GM23338 (cell line): ENCODE results near the gene RXRG. TPM values are rescaled to one million over a fixed set of nuclear protein-coding genes. Genes with fewer than 3 reads are reported as not detected.

Experiments
- ATAC-seq: fragments of 200-7000 bp; cut with Tn5 transposase; 3 replicates; pipeline ENCODE4 v1.9.1; 2020
- DNase-seq: peaks from one replicate; pipeline ENCODE4 v3.0.0-alpha.2; 2015; ENCODE audit warnings: low spot score
- H2AFZ ChIP-seq: fragments of 200-600 bp; sonication (generic); 2 replicates; pipeline ENCODE4 v1.8.0; 2016; ENCODE audit warnings: antibody characterized with exemption, mild to moderate bottlenecking, moderate library complexity
- H3F3A ChIP-seq: fragments of 200-600 bp; sonication (generic); replicated peaks from 2 replicates; pipeline ENCODE4 v1.8.0; 2017; ENCODE audit warnings: antibody characterized with exemption, mixed run types, low read depth
- H3K27ac ChIP-seq: fragments of 200-600 bp; sonication (generic); 2 replicates; pipeline ENCODE4 v1.6.1; 2016; ENCODE audit warnings: low read depth
- H3K27me3 ChIP-seq: fragments of 200-600 bp; sonication (generic); 2 replicates; pipeline ENCODE4 v1.8.0; 2016; ENCODE audit warnings: mild to moderate bottlenecking, mixed run types, moderate library complexity; ENCODE audit not compliant: insufficient read depth
- H3K36me3 ChIP-seq: fragments of 200-600 bp; sonication (generic); 2 replicates; pipeline ENCODE4 v1.8.0; 2016; ENCODE audit warnings: mild to moderate bottlenecking; ENCODE audit not compliant: insufficient read depth
- H3K4me1 ChIP-seq: fragments of 200-600 bp; sonication (generic); 2 replicates; pipeline ENCODE4 v1.8.0; 2016; ENCODE audit warnings: mild to moderate bottlenecking, moderate library complexity; ENCODE audit not compliant: insufficient read depth
- H3K4me2 ChIP-seq: fragments of 200-600 bp; sonication (generic); 2 replicates; pipeline ENCODE4 v1.7.1; 2017; ENCODE audit warnings: mixed run types
- H3K4me3 ChIP-seq: fragments of 200-600 bp; sonication (generic); 2 replicates; pipeline ENCODE4 v1.6.1; 2016; ENCODE audit warnings: mixed run types
- H3K79me2 ChIP-seq: fragments of 200-600 bp; sonication (generic); replicated peaks from 2 replicates; pipeline ENCODE4 v1.8.0; 2017; ENCODE audit warnings: mild to moderate bottlenecking; ENCODE audit not compliant: insufficient read depth
- H3K9me2 ChIP-seq: fragments of 200-600 bp; sonication (generic); 2 replicates; pipeline ENCODE4 v1.8.0; 2017; ENCODE audit not compliant: insufficient read depth
- H4K20me1 ChIP-seq: fragments of 200-600 bp; sonication (generic); replicated peaks from 2 replicates; pipeline ENCODE4 v1.8.0; 2017; ENCODE audit warnings: mild to moderate bottlenecking; ENCODE audit not compliant: insufficient read depth
- H3K27ac Mint-ChIP-seq: 2 replicates; pipeline ENCODE4 v1.8.0; 2020; ENCODE audit warnings: inconsistent platforms, mild to moderate bottlenecking, moderate library complexity, mixed read lengths
- H3K27me3 Mint-ChIP-seq: 3 replicates; pipeline ENCODE4 v1.8.0; 2022; ENCODE audit warnings: low read depth, mild to moderate bottlenecking, moderate library complexity, mixed read lengths, inconsistent platforms; ENCODE audit not compliant: insufficient read depth, poor library complexity
- H3K36me3 Mint-ChIP-seq: 3 replicates; pipeline ENCODE4 v1.8.0; 2021; ENCODE audit warnings: low read depth, mild to moderate bottlenecking, inconsistent platforms, moderate library complexity, mixed read lengths
- H3K4me1 Mint-ChIP-seq: 3 replicates; pipeline ENCODE4 v1.8.0; 2020; ENCODE audit warnings: mild to moderate bottlenecking, inconsistent platforms, mixed read lengths
- H3K4me3 Mint-ChIP-seq: 3 replicates; pipeline ENCODE4 v1.8.0; 2021; ENCODE audit warnings: moderate library complexity, mild to moderate bottlenecking, inconsistent platforms, mixed read lengths
- H3K9me3 Mint-ChIP-seq: 3 replicates; pipeline ENCODE4 v1.8.0; 2020; ENCODE audit warnings: moderate library complexity, mild to moderate bottlenecking, inconsistent platforms, mixed read lengths
- CREB1 ChIP-seq: fragments of 250-450 bp; sonication (Bioruptor Pico); IDR thresholded peaks from 2 replicates; pipeline ENCODE4 v1.5.0; 2020; ENCODE audit warnings: low read depth, mild to moderate bottlenecking, moderate library complexity
- CTCF ChIP-seq, 2 experiments: fragments of 200-600 bp in 1 of 2; sonication (generic) in 1 of 2; conservative IDR thresholded peaks; 2 replicates each; pipeline versions ENCODE4 v1.5.1 to v1.6.1; 2016 to 2017; ENCODE audit warnings: antibody characterized with exemption in 2 of 2, low read depth in 2 of 2, mild to moderate bottlenecking in 2 of 2, moderate library complexity in 1 of 2
- EZH2 ChIP-seq: fragments of 200-600 bp; sonication (generic); IDR thresholded peaks from one replicate; pipeline ENCODE4 v1.8.0; 2017; ENCODE audit warnings: antibody characterized with exemption, mild to moderate bottlenecking, low read depth; ENCODE audit not compliant: unreplicated experiment
- EZH2phosphoT487 ChIP-seq: fragments of 200-600 bp; sonication (generic); IDR thresholded peaks from one replicate; pipeline ENCODE4 v1.8.1; 2018; ENCODE audit warnings: antibody characterized with exemption; ENCODE audit not compliant: unreplicated experiment
- JUNB ChIP-seq: IDR thresholded peaks from one replicate; pipeline ENCODE4 v1.6.1; 2016; ENCODE audit warnings: antibody characterized with exemption; ENCODE audit not compliant: unreplicated experiment
- NANOG ChIP-seq: IDR thresholded peaks from 2 replicates; pipeline ENCODE4 v1.6.1; 2016; ENCODE audit warnings: antibody characterized with exemption, borderline replicate concordance
- POLR2AphosphoS5 ChIP-seq: IDR thresholded peaks from 2 replicates; pipeline ENCODE4 v1.6.1; 2016; ENCODE audit warnings: antibody characterized with exemption, low read depth
- ZNF114 ChIP-seq: fragments of 250-450 bp; sonication (Bioruptor Pico); IDR thresholded peaks from 2 replicates; pipeline ENCODE4 v1.5.0; 2020; ENCODE audit warnings: mild to moderate bottlenecking, moderate library complexity
- ZNF331 ChIP-seq: fragments of 250-450 bp; sonication (Bioruptor Pico); IDR thresholded peaks from 2 replicates; pipeline ENCODE4 v1.5.0; 2020; ENCODE audit warnings: low read depth, mild to moderate bottlenecking, moderate library complexity
- polyA plus RNA-seq: library from polyadenylated mRNA; unstranded; fragments of >200 nt; fragmentation: Nextera tagmentation; extraction: Ambion mirVana; gene quantifications from 2 replicates; pipeline ENCODE4 v1.2.1, GENCODE V29; 2016
- total RNA-seq: library from RNA; depleted of rRNA; stranded (reverse); fragments of >200 nt; shearing (Covaris generic); gene quantifications from 2 replicates; pipeline ENCODE4 v1.2.3, GENCODE V29; 2014
- TF ChIP-seq, protein P1 (sequence below): IDR thresholded peaks from one replicate; pipeline ENCODE4 v1.6.1; 2018; ENCODE audit warnings: antibody characterized with exemption; ENCODE audit not compliant: unreplicated experiment
- TF ChIP-seq, protein P2 (sequence below): IDR thresholded peaks from 2 replicates; pipeline ENCODE4 v1.6.1; 2016; ENCODE audit warnings: antibody characterized with exemption

RXRG gene
- total and polyA plus RNA-seq, 2 experiments from 2014 or later, result not detected

DNA sequence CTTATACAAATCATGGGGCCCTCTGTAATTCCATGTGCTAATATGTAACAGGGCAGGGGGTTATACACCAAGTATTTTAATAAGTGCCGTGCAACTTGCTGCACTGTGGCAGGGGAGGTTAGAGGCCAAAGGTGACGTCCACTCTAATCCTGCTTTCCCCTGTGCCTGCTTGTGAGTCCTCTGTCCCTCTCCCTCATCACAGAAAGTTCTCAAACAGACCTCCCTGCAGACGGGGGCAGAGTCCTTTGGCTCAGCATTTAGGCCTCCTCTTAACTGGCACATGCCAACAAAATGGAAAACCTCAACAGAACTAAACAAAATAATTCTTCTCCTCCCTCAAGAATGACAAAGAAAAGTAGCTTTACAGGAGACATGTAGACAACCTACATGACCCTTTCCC is 2.9 kb downstream of the RXRG start:
- no peaks in the 10 kb centered on the region for H3F3A ChIP-seq
- no peaks in the 10 kb centered on the region for H3K79me2 ChIP-seq
- H3K4me1 ChIP-seq, result peaks cover 36% of the 10 kb centered on the region
- peaks cover 9% of the 10 kb centered on the region for H3K27me3 Mint-ChIP-seq
- peaks cover 77% of the 10 kb centered on the region for H3K27me3 ChIP-seq
- no peak overlapping the region for H2AFZ ChIP-seq
- no peak overlapping the region for H3K27ac ChIP-seq
- no peaks in the 10 kb centered on the region for H3K9me2 ChIP-seq
- H3K4me3 Mint-ChIP-seq, result no peak overlapping the region
- H3K36me3 Mint-ChIP-seq, result no peaks in the 10 kb centered on the region
- H3K27ac Mint-ChIP-seq, result no peak overlapping the region
- H3K36me3 ChIP-seq, result no peaks in the 10 kb centered on the region
- peaks cover 7% of the 10 kb centered on the region for H3K4me1 Mint-ChIP-seq
- no peak for ATAC-seq
- H3K9me3 Mint-ChIP-seq, result no peaks in the 10 kb centered on the region
- no peak for DNase-seq
- H3K4me2 ChIP-seq, result no peak overlapping the region
- no peaks in the 10 kb centered on the region; the same call in 1 of the 2 replicates for H4K20me1 ChIP-seq
- no peak overlapping the region for H3K4me3 ChIP-seq
- TF ChIP-seq ZNF331 (no peak), POLR2AphosphoS5 (no peak), JUNB (no peak), NANOG (no peak), ZNF114 (CRISPR knock-in tag) (no peak), EZH2phosphoT487 (no peak), EZH2 (no peak), CREB1 (CRISPR knock-in tag) (no peak)
- TF ChIP-seq, protein P1, sequence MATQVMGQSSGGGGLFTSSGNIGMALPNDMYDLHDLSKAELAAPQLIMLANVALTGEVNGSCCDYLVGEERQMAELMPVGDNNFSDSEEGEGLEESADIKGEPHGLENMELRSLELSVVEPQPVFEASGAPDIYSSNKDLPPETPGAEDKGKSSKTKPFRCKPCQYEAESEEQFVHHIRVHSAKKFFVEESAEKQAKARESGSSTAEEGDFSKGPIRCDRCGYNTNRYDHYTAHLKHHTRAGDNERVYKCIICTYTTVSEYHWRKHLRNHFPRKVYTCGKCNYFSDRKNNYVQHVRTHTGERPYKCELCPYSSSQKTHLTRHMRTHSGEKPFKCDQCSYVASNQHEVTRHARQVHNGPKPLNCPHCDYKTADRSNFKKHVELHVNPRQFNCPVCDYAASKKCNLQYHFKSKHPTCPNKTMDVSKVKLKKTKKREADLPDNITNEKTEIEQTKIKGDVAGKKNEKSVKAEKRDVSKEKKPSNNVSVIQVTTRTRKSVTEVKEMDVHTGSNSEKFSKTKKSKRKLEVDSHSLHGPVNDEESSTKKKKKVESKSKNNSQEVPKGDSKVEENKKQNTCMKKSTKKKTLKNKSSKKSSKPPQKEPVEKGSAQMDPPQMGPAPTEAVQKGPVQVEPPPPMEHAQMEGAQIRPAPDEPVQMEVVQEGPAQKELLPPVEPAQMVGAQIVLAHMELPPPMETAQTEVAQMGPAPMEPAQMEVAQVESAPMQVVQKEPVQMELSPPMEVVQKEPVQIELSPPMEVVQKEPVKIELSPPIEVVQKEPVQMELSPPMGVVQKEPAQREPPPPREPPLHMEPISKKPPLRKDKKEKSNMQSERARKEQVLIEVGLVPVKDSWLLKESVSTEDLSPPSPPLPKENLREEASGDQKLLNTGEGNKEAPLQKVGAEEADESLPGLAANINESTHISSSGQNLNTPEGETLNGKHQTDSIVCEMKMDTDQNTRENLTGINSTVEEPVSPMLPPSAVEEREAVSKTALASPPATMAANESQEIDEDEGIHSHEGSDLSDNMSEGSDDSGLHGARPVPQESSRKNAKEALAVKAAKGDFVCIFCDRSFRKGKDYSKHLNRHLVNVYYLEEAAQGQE, result no peak

- Histone ChIP-seq H3K9me2 (no peaks in the 10 kb centered on the region), H3K79me2 (no peaks in the 10 kb centered on the region), H3K4me3 (no peak overlapping the region), H3K36me3 (no peaks in the 10 kb centered on the region), H3K27me3 (peaks cover 69% of the 10 kb centered on the region), H2AFZ (no peak overlapping the region), H3K4me1 (peaks cover 36% of the 10 kb centered on the region), H3K27ac (no peak overlapping the region), H3K4me2 (no peak overlapping the region), H3F3A (no peaks in the 10 kb centered on the region), H4K20me1 (no peaks in the 10 kb centered on the region; the same call in 1 of the 2 replicates)
- no peak for ATAC-seq
- Mint-ChIP-seq H3K9me3 (no peaks in the 10 kb centered on the region), H3K36me3 (no peaks in the 10 kb centered on the region), H3K27ac (no peak overlapping the region), H3K4me1 (peaks cover 14% of the 10 kb centered on the region), H3K4me3 (no peak overlapping the region), H3K27me3 (peaks cover 9% of the 10 kb centered on the region)
- DNase-seq, result no peak
- TF ChIP-seq, protein P2, sequence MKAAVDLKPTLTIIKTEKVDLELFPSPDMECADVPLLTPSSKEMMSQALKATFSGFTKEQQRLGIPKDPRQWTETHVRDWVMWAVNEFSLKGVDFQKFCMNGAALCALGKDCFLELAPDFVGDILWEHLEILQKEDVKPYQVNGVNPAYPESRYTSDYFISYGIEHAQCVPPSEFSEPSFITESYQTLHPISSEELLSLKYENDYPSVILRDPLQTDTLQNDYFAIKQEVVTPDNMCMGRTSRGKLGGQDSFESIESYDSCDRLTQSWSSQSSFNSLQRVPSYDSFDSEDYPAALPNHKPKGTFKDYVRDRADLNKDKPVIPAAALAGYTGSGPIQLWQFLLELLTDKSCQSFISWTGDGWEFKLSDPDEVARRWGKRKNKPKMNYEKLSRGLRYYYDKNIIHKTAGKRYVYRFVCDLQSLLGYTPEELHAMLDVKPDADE, result no peak
- TF ChIP-seq POLR2AphosphoS5 (no peak), CREB1 (CRISPR knock-in tag) (no peak), CTCF (conservative IDR thresholded peaks at IDR 0.05; ENCODE audit: low read depth in 2 of 2) (no peak), EZH2 (no peak), NANOG (no peak)
Measured at GRCh38 chr1:165441166-165441880, 3.6 kb downstream of the RXRG start.
